HG02759 (cell line): ENCODE data around the gene SYP.
A peak's percentile ranks its signal among the peaks of the same experiment; 100 is the strongest.
"Not testable (repeated sequence)": the region's sequence is repeated elsewhere in the genome, so short reads cannot be mapped to it uniquely, and the experiment has no call there.

ENCODE experiments used
- ATAC-seq: cut with Tn5 transposase; IDR thresholded peaks from one replicate; pipeline ENCODE4 v1.9.1; 2021; ENCODE audit warnings: mild to moderate bottlenecking, moderate library complexity; ENCODE audit not compliant: unreplicated experiment

SYP gene

DNA sequence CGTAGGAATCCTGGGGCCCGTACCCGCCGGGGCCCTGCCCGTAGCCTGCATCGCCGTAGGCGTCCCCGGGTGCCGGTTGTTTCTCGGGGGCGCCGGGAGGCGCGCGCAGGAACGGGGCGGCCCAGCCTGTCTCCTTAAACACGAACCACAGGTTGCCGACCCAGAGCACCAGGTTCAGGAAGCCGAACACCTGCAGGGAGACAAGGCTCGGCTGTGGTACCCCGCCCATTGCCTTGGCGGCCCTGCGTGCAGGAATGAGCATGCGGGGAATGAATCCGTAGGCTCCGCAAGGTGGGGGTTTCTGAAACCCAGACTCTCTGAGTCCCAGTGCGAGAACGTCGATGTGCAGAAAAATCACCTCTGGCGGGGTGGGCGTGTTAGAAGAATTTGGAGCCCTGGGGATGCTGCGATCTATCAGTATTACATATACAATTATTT is 8.4 kb downstream of the SYP start:
- ATAC-seq = peak; percentile 5

DNA sequence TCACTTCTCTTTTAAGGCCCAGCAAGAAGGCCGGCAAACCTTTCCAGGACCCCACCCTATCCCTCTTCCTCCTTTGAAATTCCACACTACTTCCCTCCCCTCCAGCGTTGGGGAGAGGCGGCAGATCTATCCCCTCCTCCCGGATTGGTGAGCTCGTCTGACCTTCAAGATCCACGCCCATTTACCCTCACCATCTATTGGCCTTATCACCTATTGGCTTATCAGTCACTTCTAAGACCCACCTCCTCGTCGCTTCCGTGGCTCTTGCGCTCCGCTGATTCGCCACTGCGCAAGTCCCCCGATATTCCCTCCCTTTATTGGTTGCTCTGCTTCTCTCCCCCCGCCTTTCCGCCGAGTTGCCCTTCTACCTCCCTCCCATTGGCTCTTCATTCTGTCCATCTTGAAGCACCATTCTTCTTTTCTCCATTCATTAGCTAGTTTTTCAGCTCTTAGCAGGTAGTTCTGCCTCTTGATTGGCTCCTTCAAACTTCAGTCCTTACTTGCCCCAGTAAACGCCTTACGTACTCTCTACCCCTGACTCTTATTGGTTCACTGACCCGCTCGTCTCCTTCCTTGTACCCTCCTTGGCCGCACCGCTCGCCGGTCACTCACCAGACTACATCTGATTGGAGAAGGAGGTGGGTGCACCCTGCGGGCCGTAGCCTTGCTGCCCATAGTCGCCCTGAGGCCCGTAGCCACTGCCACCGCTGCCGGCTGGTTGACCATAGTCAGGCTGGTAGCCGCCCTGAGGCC is 9.0 kb downstream of the SYP start:
- peak; percentile 87 for ATAC-seq

DNA sequence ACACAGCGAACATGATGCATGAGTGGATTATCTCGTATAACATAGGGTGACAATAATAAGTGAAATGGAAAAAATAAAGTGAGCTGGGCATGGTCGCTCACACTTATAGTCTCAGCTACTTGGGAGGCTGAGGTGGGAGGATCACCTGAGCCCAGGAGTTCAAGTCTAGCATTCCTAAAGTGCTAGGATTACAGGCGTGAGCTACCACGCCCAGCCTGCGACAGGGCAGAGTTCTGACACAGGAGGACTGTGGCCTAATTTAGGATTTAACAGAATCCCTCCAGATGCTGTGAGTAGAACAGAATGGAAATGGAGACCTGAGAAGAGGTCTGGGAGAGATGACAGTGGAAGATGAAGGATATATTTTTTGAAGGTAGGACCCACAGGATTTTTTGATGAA is 10.4 kb downstream of the SYP start:
- no peak for ATAC-seq

DNA sequence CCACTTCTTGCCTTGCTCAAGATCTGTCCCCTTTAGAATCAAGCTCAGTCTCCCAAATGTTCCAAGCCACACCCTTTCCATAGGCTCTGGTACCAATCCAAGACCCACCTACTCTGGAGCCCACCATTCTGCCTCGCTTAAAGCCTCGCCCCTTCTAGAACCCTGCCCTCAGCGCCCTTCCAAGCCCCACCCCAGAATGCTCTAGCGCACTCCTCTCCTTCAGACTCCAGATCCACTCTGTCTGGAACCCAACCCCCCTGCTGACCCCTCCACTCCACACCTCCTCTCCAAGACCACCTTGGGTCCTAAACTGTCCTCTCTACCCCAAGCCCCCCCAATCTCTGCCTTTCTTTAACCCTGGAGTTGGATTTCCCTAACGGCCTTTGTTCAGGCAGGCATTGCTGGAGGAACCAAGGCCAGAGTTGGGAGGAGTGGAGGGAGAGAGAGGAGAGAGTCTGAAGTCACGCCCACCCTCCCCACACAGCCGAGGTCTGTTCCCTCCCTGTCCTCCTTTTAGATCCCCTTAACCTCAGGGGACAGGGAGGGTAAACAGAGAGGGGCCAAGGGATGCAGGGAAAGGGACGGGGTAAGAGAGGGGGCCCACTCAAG is 11.4 kb downstream of the SYP start:
- ATAC-seq = no peak

DNA sequence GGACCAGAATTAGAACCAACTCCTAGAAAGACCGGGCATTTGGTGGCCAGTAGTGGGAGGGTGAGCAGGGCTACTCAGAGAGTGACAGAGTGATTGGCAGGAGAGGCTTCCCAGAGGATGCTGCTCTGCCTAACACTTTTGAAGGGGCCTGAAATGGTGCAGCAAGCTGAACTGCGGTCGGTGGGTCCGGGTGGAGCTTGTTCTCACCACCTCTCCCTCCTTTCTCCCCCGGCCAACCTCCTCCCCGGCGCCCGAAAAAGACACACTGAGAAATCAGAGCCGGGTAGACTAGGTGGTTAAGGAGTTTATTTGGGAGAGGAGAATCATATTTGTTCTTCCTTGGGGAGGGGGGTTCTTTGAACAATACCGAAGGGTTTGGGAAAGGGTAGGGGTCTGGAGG is 12.5 kb downstream of the SYP start:
- ATAC-seq = no peak

DNA sequence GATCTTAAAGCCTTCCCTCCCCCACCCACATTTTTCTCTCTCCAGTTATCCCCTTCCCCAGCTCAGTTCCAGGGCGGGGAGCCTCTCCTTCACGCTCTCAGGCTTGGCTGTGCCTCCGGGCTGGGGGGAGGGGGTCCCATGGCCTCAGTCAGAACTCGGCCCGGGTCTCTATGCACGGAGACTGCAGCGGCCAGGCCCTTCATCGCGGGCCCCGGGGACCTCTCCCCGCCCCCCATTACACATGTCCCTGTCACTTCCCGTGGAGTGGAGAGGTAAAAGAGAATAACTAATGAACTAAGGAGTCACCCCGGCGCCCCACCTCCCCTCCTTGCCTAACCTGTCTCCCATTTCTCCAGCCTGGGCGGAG is 13.0 kb downstream of the SYP start:
- no peak for ATAC-seq

DNA sequence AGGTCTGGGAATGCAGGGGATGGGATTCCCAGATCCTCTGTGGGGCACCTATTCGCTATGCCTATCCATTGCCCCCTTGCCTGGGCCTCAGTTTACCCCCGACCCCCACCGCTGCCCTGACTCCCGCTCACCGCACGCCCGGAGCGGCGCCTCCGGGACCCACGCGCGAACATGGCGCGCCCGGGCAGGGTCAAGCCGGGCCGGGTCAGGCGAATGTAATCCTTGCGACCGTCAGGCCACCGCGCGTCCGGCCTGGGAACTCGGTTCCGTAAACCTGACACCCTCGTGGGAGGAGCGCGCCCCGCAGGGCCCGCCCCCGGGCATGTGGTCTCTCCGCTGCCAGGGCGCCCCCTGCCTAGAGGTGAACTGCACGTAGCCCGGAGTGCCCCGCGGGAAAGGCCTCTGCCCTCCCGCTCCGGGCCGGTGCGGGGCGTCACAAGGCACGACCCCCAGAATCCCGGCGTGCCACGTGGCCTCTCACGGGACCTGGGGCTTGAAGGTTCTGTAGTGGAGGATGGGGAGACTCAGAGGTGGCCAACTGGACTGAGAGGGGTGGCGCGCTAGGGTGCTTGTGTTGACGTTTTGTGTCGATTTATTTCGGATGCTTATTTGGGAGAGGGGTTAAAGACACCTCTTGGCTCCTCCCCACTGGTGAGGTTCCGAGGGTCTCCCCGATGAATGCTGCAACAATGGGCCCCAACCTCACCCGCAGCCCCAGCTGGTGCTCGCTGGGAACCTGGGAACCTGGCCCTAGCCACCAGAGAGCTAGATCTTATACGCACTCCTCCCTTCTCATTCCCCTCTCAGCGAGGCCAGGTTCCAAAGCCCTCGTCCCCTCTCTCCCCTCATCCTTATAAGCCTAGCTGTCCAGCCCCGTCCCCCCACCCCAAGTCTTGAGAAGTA is 13.6 kb downstream of the SYP start, which contains the start of gene PRICKLE3:
PRICKLE3 (minus strand) TSS at position 249 of the 903 bp plus-strand sequence; CDS start at position 173, 76 bp downstream.
- peak; percentile 33 for ATAC-seq

DNA sequence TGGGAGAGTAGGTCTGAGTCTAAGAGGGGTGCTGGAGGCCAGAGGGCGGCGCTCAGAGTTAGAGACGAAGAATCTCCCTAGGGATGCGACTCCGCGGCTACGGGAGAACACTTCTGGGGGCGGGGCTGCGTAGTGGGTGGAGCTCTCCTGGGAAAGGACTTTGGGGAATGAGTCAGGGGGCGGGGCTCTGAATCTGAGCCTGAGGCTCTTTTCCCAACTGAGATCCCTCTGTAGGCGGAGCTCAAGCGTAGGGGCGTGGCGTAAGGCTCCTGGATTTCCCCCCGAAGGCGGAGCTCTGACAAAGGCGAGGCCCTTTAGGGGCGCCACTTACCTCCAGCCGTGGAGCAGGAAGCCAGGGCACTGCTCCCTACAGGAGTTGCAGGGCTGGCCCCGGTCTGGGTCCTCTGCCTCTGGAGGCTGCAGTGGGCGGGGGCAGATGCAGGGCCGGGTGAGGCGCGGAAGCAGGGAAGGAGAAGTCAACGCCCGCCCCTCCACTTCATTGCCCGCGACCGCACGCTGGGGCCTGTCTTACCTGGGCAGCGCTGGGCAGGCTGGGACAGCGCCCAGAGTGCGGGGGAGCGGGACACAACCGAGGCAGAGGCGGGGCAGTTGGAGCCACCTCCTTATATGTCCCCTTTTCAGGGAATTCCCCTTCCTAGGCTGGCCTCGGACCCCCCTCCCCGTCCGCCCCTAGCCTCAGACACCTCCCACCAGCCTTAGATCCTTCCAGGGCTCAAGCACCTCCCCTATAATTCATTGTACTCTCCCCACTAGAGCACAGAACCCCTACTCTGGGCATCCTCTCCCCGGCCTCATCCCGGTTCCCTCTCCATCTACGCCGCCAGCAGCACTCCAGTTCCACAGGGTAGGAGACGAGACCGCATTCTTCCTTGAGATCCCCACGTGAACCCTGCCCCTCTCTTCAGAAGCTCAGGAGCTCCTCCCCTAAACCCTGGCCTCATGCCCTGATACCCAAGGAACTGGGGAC is 15.4 kb downstream of the SYP start:
- peak; percentile 38 for ATAC-seq

DNA sequence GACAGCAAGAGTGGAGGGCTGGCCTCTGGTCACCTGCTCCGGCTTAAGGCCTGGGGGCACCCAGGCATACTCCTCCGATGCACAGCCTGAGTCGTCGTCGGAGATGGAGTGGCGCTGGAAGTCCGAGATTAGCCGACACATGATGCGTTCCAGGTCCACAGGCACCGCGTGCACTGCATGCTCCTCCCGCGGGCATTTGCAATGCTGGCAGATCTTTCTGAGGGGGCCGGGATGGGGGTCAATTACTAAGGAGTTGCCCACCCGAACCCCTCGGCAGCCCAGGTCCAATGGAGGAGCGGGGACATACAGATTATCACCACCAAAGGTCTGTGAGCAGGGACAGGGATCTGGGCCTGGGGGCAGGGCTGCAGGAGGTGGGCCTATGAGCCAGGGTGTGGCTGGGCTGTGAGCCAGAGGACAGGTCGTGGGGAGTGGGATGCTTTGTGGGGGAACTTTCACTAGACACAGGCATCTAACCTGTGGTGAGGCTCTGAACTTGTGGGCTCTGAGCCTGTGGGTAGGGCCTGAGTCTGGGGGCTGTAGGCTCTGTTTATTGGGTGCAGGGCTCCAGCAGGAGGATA is 16.2 kb downstream of the SYP start:
- no peak for ATAC-seq

DNA sequence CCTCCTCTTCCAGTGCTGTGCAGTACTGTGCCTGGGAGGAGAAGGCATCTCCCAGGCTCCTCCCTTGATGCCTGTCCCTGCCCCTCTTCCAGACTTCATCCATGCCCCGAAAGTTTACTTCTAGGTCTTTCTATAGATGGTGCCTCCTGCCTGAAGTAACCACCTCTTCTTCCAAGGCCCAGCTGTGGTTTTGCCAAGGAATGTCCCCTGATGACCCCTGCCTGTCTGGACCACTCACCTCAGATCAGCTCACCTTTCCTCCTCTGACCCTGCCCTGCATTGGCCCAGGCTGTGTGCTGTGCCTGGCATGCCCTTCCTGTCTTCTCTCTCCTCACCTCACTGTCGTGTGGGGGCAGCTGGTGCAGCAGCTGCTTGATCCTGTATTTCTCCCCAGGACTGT is 20.6 kb downstream of the SYP start:
- no peak for ATAC-seq

DNA sequence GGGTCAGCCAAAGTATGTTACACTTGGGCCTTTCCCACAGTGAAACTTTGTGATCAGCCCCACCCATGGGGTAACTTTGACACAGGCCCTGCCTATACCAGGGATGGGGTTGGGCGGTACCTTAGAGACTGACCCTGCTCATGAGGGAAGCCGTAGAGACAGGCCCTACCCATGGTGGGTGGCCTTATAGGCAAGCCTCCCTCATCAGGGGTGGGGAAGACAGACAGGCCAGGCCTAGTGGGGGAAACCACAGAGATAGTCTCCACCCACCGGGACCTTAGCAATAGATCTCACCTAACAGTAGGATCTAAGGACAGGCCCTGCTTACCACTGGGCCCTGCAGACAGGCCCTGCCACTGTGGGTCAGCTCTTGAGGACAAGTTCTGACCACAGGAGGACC is 21.5 kb downstream of the SYP start:
- ATAC-seq = no peak

DNA sequence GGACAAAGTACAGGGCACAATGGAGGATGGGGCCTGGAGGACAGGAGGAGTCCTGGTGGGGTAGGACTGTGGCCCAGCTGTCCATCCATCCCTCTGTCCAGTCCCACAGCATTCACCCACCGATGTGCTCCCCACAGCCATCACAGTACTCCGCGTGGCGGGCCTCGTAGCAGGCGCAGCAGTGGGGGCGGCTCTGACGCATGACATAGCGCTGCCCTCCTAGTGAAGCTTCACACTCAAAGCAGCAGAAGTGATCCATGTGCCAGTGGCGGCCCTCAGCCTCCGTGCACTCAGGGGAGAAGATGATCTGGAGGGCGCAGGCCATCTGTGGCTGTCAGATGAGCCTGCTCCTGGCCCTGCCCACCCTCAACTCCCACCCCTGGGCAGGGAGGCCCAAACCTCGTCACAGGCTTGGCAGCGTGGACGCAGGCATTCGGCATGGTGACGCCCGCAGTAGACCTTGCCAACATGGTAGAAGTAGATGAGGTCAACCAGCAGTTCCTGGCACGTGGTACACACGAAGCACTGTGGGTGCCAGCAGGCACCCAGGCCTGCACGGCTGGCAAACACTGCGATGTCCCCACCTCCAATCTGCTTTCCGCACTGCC is 22.0 kb downstream of the SYP start:
- no peak for ATAC-seq

DNA sequence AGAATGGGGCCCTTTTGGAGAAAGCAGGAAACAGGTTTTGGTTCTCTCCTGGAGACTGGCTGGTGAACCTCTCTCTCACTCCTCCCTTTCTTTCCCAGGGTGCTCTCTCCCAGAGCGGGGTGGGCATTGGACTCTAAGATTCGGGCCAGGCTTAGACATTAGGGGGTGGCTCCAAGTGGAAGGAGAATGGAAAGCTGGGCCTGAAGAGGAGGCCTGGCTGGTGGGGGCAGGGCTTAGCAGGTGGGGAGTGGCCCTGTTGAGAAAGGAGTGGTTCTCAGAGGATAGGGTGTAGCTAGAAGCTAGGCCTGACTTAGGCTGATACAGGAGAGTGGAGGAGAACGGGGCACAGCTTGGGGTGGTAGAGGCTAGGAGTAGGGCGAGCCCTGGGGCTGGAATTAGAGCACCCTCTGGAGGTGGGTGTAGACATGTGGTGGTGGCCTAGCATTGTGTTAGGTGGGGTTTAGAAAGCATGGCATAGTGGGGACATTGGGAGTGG is 22.6 kb downstream of the SYP start:
- ATAC-seq = no peak

DNA sequence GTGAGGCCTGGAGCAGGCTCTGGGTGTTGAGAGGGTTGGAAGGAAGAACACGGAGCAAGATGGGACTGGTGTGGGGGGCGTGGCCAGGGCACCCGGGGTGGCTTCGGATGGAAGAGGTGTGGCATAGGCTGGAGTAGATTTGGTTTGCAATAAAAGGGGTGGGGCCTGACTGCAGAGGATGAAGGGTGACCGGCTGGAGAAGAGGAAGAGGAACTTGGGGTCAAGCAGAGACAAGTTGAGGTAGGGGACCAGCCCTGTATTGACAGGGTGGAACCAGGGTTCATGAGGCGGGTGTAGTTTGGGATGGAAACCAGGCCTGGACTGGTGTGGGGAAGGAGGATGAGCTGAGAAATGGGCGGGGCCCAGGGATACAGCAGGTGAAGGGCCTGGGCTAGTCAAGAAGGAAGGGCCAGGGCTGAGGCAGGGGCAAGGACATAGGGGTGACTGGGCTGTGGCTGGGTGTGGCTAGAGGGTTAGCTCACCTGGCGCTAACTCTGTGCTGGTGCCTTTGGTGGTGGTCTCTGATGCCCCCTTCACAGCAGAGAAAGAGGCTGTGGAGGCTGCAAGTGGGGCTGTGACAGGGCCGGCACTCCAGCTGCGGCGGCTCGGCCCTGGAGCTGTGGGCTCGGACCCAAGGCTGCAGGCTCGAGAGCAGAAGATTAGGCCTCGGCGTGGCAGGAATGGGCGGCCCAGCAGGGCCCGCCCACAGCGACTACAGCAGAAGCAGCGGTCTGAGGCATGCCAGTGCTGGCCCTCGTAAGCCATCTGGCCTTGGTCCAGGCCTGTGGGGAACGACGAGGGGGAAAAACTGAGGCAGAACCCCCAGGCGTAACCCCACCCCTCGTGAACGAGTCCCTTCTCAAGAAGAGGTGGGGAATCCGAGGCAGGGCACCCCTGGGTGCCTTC is 23.3 kb downstream of the SYP start:
- ATAC-seq = no peak

DNA sequence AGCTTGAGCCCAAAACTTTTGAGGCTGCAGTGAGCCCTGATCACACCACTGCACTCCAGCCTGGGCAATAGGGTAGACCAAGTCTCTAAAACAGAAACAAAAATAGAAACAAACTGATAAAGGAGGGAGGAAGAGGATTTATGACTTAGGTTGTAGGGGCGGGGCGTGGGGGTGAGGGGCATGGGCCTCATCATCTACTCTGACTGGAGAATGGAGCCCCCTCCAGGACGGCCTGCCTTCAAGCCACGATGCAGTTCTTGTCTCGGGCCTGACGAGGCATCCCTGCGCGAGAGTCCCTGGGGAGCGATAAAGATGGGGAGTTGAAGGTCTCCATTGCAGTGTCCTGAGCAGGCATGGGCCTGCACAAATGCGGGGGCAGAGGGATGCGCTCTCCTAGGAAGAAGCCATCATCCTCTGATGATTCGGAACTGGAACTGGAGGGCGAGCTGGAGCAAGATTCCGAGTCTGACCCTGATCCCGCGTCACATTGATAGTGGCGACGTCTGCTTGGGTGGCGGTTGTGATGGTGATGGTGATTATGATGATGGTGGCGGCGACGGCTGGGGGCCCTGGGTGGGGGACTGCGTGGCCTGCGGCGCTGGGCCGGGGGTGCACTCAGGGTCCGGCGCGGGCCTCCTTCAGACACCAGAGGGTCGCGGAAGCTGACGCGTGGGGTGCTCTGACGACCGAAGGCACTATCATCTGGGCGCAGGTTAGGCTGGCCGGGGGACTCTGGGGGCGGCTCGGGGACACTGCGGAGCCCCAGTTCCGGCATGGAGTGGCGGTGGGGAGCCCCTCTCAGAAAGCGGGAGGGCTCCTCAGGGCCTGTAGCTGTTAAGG is 24.3 kb downstream of the SYP start:
- no peak for ATAC-seq

DNA sequence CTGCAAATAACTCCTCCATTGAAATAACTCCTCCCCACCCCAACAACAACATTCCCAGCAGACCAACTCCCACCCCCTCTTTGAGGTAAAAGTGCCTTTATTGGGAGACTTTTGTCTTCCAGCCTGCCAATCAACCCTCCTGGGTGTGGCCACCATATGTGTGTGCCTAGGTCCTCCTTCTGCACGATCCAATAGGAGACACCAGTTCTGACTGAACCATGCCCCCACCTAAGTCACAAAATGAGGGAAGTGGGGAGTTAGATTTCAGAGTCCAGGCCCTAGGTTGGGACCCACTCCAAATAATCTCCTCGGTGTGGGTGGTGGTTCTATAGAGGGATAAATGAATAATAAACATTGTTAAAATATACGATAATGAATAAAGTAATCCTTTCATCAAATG is 25.3 kb downstream of the SYP start:
- ATAC-seq = no peak

DNA sequence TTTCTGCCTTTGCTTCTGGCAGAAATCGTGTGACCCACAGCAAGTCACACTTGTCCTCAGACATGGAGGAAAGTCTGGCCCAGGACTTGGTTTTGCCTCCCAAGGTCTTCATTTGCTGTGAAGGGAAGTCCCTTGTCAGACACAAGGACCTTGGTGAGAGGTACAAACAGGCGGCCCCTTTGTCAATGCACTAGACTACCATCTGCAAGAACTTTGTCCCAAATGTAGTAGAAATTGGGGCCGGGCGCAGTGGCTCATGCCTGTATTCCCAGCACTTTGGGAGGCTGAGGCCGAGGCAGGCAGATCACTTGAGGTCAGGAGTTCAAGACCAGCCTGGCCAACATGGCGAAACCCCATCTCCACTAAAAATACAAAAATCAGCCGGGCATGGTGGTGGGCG is 26.4 kb downstream of the SYP start:
- ATAC-seq = not testable (repeated sequence)
